NCI-H187 treated with DMSO at 0.1 percent for 48 hours (cell line): ENCODE results near the gene MGAT5.

Experiments
- DNase-seq: peaks from one replicate; lab custom pipeline; 2025; lab: John Stamatoyannopoulos, UW

The MGAT5 gene

GRCh38 chr2:134421556-134422328 lies 167.9 kb downstream of the MGAT5 start:
- no peak for DNase-seq

GRCh38 chr2:134425724-134426496 lies 172.0 kb downstream of the MGAT5 start:
- DNase-seq: no peak

- DNase-seq: no peak
Measured at GRCh38 chr2:134426721-134427120, 172.8 kb downstream of the MGAT5 start.

- DNase-seq: no peak
Measured at GRCh38 chr2:134429886-134430285, 176.0 kb downstream of the MGAT5 start.

GRCh38 chr2:134431838-134432434 lies 178.1 kb downstream of the MGAT5 start:
- DNase-seq: no peak

DNA sequence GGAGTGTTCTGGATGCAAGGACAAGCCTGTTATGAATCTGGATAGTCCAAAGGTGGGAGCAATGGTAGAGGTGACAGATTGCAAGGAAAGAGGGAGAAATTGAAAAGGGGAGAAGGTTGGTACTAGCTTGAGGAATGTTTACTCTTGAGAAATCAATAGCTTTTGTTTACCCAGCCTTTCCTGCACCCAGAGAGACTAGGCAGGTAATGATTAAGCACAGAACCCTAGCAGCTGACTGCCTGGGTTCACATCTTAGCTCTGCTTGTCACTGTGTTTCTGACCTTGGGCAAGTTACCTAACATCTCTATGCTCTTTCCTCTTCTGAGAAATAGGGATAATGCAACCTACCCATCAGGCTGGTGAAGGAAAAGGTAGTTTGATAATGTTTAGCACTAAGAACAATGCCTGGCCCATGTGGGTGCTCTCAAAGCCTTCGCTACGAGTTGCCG lies 178.6 kb downstream of the MGAT5 start:
- DNase-seq: no peak

DNA sequence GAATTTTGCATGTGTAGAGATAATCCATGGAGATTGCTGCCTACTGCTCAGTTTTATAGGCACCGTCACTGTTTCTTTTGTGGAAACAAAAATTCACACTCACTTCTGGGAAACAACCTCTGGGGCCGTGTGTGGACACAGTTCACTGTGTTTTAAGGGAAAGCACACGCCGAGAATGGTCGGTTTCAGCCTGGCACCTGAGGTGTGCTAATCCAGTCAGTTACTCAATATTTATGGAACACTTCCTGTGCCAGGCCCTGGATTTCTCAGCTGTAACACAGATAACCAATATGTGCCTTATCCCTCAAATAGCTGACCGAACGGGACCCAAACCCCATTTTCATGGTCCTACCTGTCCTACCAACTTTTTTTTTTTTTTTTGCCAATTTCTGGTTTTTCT lies 179.6 kb downstream of the MGAT5 start:
- no peak for DNase-seq

DNA sequence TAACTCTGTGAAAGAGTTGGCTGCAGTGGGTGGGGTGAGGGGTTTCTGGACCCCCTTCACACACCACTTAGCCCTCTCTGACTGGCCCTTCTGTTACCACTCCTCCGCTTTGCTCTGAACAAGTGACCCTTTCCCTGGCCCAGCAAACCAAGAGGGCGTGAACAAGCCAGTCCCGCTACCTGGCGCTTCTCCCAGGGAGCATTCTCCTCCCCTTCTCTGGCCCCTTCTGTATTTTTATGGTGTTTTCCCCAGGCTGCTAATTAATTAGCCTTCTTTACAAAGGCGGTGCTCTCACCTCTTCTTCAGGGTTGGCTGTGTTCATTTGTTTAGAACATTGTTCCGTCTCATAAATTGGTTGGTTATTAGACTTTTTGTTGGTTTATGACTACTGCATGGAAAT lies 180.1 kb downstream of the MGAT5 start:
- DNase-seq: no peak

GRCh38 chr2:134435505-134435904 lies 181.6 kb downstream of the MGAT5 start:
- no peak for DNase-seq

- DNase-seq: no peak
Measured at GRCh38 chr2:134435936-134436335, 182.1 kb downstream of the MGAT5 start.

DNA sequence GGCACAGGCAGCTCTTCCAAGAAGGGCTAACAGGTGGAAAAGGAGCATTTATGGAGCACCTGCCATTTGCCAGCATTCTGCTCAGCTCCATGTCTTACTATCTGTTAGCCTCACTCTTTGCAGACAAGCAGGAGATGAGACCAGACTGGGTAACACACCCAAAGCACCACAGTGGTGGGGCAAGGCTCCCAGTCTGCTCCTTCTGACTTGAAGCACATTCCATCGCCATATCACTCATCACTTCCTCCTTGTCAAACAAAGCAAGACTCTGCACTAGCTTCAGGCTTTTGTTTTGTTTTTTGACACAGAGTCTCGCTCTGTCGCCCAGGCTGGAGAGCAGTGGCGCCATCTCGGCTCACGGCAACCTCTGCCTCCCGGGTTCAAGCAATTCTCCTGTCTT lies 182.8 kb downstream of the MGAT5 start:
- no peak for DNase-seq

DNA sequence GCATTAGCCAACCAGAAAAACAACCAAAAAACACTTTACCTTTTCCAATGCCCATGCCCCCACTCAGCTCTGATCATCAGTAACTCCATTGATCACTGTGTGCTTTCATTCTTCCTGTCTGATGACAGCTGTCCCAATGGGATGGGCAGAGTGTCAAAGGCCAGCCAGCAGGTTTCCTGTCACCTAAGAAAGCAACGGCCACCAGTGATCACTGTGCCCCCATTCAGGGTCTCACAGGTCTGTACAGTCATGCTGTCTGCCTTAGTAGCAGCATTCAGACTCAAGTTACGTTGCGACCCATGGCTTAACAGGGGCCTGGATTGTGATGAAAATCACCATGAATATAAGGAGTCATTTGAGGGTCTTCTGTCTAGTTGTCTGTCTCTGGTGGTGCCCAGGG lies 184.5 kb downstream of the MGAT5 start:
- no peak for DNase-seq

DNA sequence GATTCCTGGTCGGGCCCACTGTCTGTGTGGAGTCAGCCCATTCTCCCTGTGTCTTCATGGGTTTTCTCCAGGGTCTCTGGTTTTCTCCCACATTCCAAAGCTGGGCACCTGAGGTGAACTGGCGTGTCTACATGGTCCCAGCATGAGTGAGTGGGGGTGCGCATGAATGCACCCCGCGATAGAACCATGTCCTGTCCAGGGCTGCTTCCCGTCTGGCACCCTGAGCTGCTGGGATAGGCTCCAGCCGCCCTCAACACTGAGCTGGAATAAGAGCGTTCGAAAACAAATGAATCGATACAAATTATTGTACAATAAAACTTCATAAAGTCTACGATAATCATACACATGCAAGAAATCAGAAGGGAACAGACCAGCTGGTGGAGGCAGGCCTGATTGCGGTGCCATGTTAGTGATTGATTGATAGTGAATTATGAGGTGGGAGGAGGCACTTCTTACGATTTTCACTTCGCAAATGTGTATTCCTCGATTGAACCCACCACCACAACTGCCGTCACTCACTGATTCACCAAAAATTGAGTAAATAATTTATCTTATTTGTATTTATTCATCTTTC lies 186.6 kb downstream of the MGAT5 start:
- no peak for DNase-seq

DNA sequence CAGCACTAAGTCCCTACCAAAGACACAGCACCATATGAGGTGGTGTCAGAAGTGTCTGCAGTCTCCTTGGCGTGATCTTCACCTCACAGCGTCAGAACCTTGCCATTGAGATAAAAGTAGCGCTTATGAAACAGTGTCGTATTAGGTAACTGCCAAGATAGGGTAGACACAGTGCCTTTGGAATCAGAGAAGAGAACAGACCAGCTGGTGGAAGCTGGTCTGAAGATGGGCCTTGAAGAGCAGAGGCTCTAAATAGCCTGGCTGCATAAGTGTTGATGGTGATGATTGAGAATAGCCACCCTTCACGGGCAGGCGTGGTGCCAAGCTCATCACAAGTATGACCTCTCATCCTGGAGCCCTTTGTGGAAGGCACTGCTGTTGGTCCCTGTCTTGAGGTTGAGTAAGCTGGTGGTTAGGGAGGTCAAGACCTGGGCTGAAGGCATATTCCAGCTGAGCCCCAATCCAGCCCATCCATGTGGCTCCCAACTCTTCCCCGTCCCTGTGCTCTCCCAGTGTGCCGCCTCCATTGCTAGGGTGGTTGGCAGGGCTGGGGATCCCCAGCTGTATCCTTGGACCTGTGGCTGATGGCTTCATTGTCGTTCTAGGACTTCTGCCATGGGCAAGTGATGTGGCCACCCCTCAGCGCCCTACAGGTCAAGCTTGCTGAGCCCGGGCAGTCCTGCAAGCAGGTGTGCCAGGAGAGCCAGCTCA lies 187.4 kb downstream of the MGAT5 start:
- DNase-seq: no peak

DNA sequence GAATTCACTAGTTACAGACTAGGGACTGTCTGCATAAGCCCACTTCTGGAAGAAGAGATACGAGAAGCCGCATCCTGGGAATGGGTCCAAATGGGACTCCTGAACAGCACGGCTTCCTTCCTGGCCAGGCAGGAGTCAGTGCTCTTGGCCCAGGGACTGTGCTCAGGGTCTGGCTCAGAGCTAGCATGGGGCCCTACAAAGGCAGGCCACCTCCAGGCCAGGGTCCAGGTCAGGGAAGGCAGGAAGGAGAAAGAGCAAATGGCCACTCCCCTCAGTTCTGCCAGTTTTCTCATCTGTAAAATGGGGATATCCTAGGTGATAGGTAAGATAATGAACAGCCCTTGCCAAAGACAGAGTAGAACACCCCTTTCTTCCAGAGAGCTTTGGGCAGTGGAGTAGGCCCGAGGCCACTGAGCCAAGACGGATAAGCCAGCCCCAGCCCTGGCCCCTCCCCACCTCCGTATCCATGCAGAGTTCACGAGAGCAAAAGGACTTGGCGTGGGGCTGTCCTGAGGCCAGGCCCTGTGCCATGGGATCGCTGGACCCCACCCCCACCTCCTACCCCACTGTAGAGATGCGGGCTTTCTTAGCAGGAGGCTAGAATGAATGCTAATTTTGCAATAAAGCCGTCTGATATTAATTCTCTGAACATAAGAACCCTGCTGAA lies 190.1 kb downstream of the MGAT5 start:
- DNase-seq: no peak

- DNase-seq: no peak
Measured at GRCh38 chr2:134445116-134445515, 191.2 kb downstream of the MGAT5 start.

GRCh38 chr2:134445985-134446382 lies 192.1 kb downstream of the MGAT5 start:
- DNase-seq: no peak

GRCh38 chr2:134446383-134447017 lies 192.6 kb downstream of the MGAT5 start:
- no peak for DNase-seq

GRCh38 chr2:134447669-134448068 lies 193.8 kb downstream of the MGAT5 start:
- no peak for DNase-seq

GRCh38 chr2:134448650-134449049 lies 194.8 kb downstream of the MGAT5 start:
- DNase-seq: no peak

DNA sequence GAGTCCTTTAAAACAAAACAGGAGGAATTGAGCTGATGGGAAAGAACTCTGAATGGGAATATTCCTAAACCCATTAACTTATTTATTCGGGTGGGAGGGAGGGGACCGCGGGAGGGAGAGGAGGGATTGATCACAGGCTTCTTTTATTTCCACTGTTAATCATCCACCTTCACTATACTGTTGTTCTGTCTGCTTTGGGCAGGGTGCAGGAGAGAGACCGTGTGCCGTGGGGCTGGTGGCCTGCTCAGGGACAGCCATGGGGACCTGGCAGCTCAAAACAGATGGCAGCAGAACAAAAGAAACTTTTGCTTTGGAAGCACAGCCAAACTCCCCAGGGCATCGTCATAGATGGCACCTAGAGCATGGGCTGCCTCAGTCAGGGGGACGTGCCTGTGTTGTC lies 195.3 kb downstream of the MGAT5 start:
- DNase-seq: no peak
